GM12875 (cell line): ENCODE results near the gene PXK.

ENCODE experiments used
- H3K4me3 ChIP-seq: one replicate; pipeline ENCODE4 v1.5.1; 2011; ENCODE audit warnings: low read depth, low read length, control low read depth
- CTCF ChIP-seq: IDR thresholded peaks from 2 replicates; pipeline ENCODE4 v1.5.1; 2011; ENCODE audit warnings: low read depth, mild to moderate bottlenecking, control low read depth, inconsistent platforms, low read length, moderate library complexity, borderline replicate concordance; ENCODE audit not compliant: insufficient read depth

The PXK gene

GRCh38 chr3:58323529-58324390 lies 8.9 kb upstream of the PXK start:
- no peak for TF ChIP-seq CTCF
- H3K4me3 ChIP-seq, result no peak overlapping the region

- H3K4me3 ChIP-seq, result no peak overlapping the region
- TF ChIP-seq CTCF, result no peak
Observed at GRCh38 chr3:58324391-58325390, 8.0 kb upstream of the PXK start.

- H3K4me3 ChIP-seq, result no peak overlapping the region
- no peak for TF ChIP-seq CTCF
Observed at GRCh38 chr3:58325525-58325992, 7.1 kb upstream of the PXK start.

GRCh38 chr3:58326267-58326900 lies 6.3 kb upstream of the PXK start:
- H3K4me3 ChIP-seq, result no peak overlapping the region
- no peak for TF ChIP-seq CTCF

GRCh38 chr3:58329150-58329921 lies 3.4 kb upstream of the PXK start:
- no peak overlapping the region for H3K4me3 ChIP-seq
- TF ChIP-seq CTCF, result no peak

GRCh38 chr3:58329922-58330413 lies 2.7 kb upstream of the PXK start:
- no peak for TF ChIP-seq CTCF

More at GRCh38 chr3:58329922-58330413, 2.7 kb upstream of the PXK start:
- no peak overlapping the region for H3K4me3 ChIP-seq
